H1 (cell line): ENCODE measurements around the gene CTBP2. TPM values are rescaled to one million over a fixed set of nuclear protein-coding genes. Genes with fewer than 3 reads are reported as not detected.

ENCODE experiments used
- CTCF ChIA-PET: fragments of 300-600 bp; sonication (Branson Sonifier 250); formaldehyde crosslinking; loops from one replicate; lab custom pipeline; 2021; ENCODE audit not compliant: partially characterized antibody; lab: Charles Lee
- POLR2A ChIA-PET: fragments of 300-600 bp; sonication (Branson Sonifier 250); formaldehyde crosslinking; loops from one replicate; lab custom pipeline; 2021; ENCODE audit warnings: inconsistent platforms; ENCODE audit not compliant: partially characterized antibody; lab: Charles Lee
- DNase-seq, 2 experiments: peaks; one replicate each; pipeline versions ENCODE4 v3.0.0 to v3.0.0-alpha.2; 2010 to 2022; ENCODE audit warnings: low spot score in 2 of 2, low read depth in 1 of 2, mixed read lengths in 1 of 2
- FAIRE-seq: peaks from 2 replicates; lab custom pipeline; 2011; peaks lifted over from hg19 to GRCh38; lab: Jason Lieb, UNC
- H2AFZ ChIP-seq: 2 replicates; pipeline ENCODE4 v1.8.1; 2012; ENCODE audit warnings: low read length, inconsistent platforms
- H2AK5ac ChIP-seq: 2 replicates; pipeline ENCODE4 v1.6.1; 2013; ENCODE audit warnings: low read depth, low read length
- H2BK120ac ChIP-seq: replicated peaks from 2 replicates; pipeline ENCODE3; 2013; ENCODE audit warnings: low read depth, low read length, inconsistent platforms
- H2BK12ac ChIP-seq: 2 replicates; pipeline ENCODE4 v1.6.1; 2013; ENCODE audit warnings: low read depth, low read length
- H2BK15ac ChIP-seq: 2 replicates; pipeline ENCODE4 v1.6.1; 2013; ENCODE audit warnings: low read length
- H2BK20ac ChIP-seq: 2 replicates; pipeline ENCODE4 v1.6.1; 2013; ENCODE audit warnings: low read length
- H2BK5ac ChIP-seq: 2 replicates; pipeline ENCODE4 v1.6.1; 2013; ENCODE audit warnings: low read depth, low read length
- H3K14ac ChIP-seq: 2 replicates; pipeline ENCODE4 v1.6.1; 2013; ENCODE audit warnings: inconsistent platforms; ENCODE audit not compliant: insufficient read length
- H3K18ac ChIP-seq: 2 replicates; pipeline ENCODE4 v1.6.1; 2013; ENCODE audit warnings: low read length; ENCODE audit errors: extremely low read depth
- H3K23ac ChIP-seq: 2 replicates; pipeline ENCODE4 v1.6.1; 2013; ENCODE audit warnings: inconsistent platforms; ENCODE audit not compliant: insufficient read length
- H3K23me2 ChIP-seq: 2 replicates; pipeline ENCODE4 v1.6.1; 2013; ENCODE audit warnings: low read depth, low read length
- H3K27ac ChIP-seq: 2 replicates; pipeline ENCODE4 v1.6.1; 2011; ENCODE audit warnings: low read depth, low read length, inconsistent platforms
- H3K27me3 ChIP-seq, 4 experiments: replicated peaks in 1 of 4; 1 replicate in 1 of 4; 2 replicates in 3 of 4; pipeline versions ENCODE4 v1.6.1 to v1.8.1; 2011 to 2013; ENCODE audit warnings: low read length in 3 of 4, mild to moderate bottlenecking in 3 of 4, inconsistent platforms in 2 of 4, mixed read lengths in 2 of 4, moderate library complexity in 1 of 4; ENCODE audit not compliant: control insufficient read depth in 3 of 4, insufficient read depth in 3 of 4; ENCODE audit errors: extremely low read depth in 1 of 4
- H3K36me3 ChIP-seq, 4 experiments: 2 replicates each; pipeline versions ENCODE4 v1.6.1 to v1.8.1; 2011 to 2013; ENCODE audit warnings: mild to moderate bottlenecking in 4 of 4, low read length in 3 of 4, moderate library complexity in 2 of 4, control low read depth in 1 of 4, inconsistent platforms in 1 of 4; ENCODE audit not compliant: insufficient read depth in 4 of 4, control insufficient read depth in 2 of 4
- H3K4ac ChIP-seq: replicated peaks from 2 replicates; pipeline ENCODE3; 2013; ENCODE audit warnings: low read length, low read depth, mixed read lengths, inconsistent platforms; ENCODE audit not compliant: insufficient read length
- H3K4me1 ChIP-seq, 4 experiments: replicated peaks in 1 of 4; 1 replicate in 1 of 4; 2 replicates in 3 of 4; pipeline versions ENCODE4 v1.6.1 to v1.8.1; 2011 to 2013; ENCODE audit warnings: low read length in 3 of 4, inconsistent platforms in 2 of 4, mixed read lengths in 1 of 4; ENCODE audit not compliant: insufficient read depth in 4 of 4, control insufficient read depth in 3 of 4
- H3K4me2 ChIP-seq, 2 experiments: 2 replicates each; pipeline versions ENCODE4 v1.6.1 to v1.8.1; 2011 to 2013; ENCODE audit warnings: low read depth in 2 of 2, low read length in 2 of 2, control low read depth in 1 of 2, inconsistent platforms in 1 of 2, mild to moderate bottlenecking in 1 of 2; ENCODE audit not compliant: insufficient read depth in 1 of 2
- H3K4me3 ChIP-seq, 4 experiments: fragments of 200-600, 300-600 bp in 1 of 4; sonication (generic), shearing (Covaris generic), sonication (Bioruptor Twin) in 1 of 4; 2 replicates each; pipeline versions ENCODE4 v1.5.1 to v1.8.1; 2011 to 2016; ENCODE audit warnings: low read length in 4 of 4, low read depth in 3 of 4, control low read depth in 2 of 4, inconsistent platforms in 2 of 4, mild to moderate bottlenecking in 2 of 4, mixed read lengths in 1 of 4, moderate library complexity in 1 of 4; ENCODE audit not compliant: insufficient read depth in 2 of 4; ENCODE audit errors: extremely low read depth in 1 of 4
- H3K56ac ChIP-seq: replicated peaks from 2 replicates; pipeline ENCODE3; 2013; ENCODE audit warnings: low read depth, mild to moderate bottlenecking, mixed read lengths, low read length, inconsistent platforms; ENCODE audit not compliant: insufficient read length
- H3K79me1 ChIP-seq: 2 replicates; pipeline ENCODE4 v1.6.1; 2013; ENCODE audit warnings: low read depth, low read length, control low read depth
- H3K79me2 ChIP-seq, 2 experiments: 2 replicates each; pipeline versions ENCODE4 v1.6.1 to v1.8.1; 2012 to 2013; ENCODE audit warnings: low read length in 2 of 2, mild to moderate bottlenecking in 2 of 2, inconsistent platforms in 1 of 2; ENCODE audit not compliant: insufficient read depth in 2 of 2, control insufficient read depth in 1 of 2
- H3K9ac ChIP-seq, 4 experiments: replicated peaks in 1 of 4; 1 replicate in 1 of 4; 2 replicates in 3 of 4; pipeline versions ENCODE4 v1.6.1 to v1.8.1; 2011 to 2013; ENCODE audit warnings: low read depth in 3 of 4, low read length in 3 of 4, control low read depth in 2 of 4, mild to moderate bottlenecking in 2 of 4, moderate library complexity in 2 of 4, inconsistent platforms in 1 of 4; ENCODE audit errors: extremely low read depth in 1 of 4
- H3K9me3 ChIP-seq, 2 experiments: 2 replicates each; pipeline versions ENCODE4 v1.6.1 to v1.8.1; 2012 to 2013; ENCODE audit warnings: mild to moderate bottlenecking in 2 of 2, moderate library complexity in 2 of 2, control low read depth in 1 of 2, inconsistent platforms in 1 of 2, low read depth in 1 of 2, low read length in 1 of 2, mixed read lengths in 1 of 2; ENCODE audit not compliant: insufficient read depth in 2 of 2
- H4K20me1 ChIP-seq, 2 experiments: replicated peaks in 1 of 2; 2 replicates each; pipeline versions ENCODE3 to v1.8.1; 2011 to 2013; ENCODE audit warnings: inconsistent platforms in 2 of 2, low read length in 2 of 2, mild to moderate bottlenecking in 1 of 2; ENCODE audit not compliant: insufficient read depth in 2 of 2, control insufficient read depth in 1 of 2
- H4K5ac ChIP-seq: 2 replicates; pipeline ENCODE4 v1.6.1; 2013; ENCODE audit warnings: low read length, low read depth, mixed read lengths, inconsistent platforms; ENCODE audit not compliant: insufficient read length
- H4K8ac ChIP-seq: 2 replicates; pipeline ENCODE4 v1.8.0; 2013; ENCODE audit warnings: mild to moderate bottlenecking, moderate library complexity, low read length, inconsistent platforms; ENCODE audit not compliant: insufficient read depth; ENCODE audit errors: extremely low read depth
- H4K91ac ChIP-seq: replicated peaks from 2 replicates; pipeline ENCODE3; 2013; ENCODE audit warnings: low read length, mixed read lengths, inconsistent platforms; ENCODE audit not compliant: insufficient read length
- BACH1 ChIP-seq: IDR thresholded peaks from 2 replicates; pipeline ENCODE4 v1.6.1; 2012; ENCODE audit warnings: low read length, improper control_type of control experiment
- CBX5 ChIP-seq: fragments of 300-800, 300-1000 bp; sonication (generic); IDR thresholded peaks from 2 replicates; pipeline ENCODE4 v1.7.1; 2016; ENCODE audit warnings: antibody characterized with exemption, low read length, low read depth
- CHD1 ChIP-seq: IDR thresholded peaks from 2 replicates; pipeline ENCODE4 v1.6.1; 2012; ENCODE audit warnings: low read depth, low read length, improper control_type of control experiment
- EP300 ChIP-seq, 2 experiments: IDR thresholded peaks; 1 replicate in 1 of 2; 2 replicates in 1 of 2; pipeline ENCODE4 v1.6.1; 2011 to 2012; ENCODE audit warnings: low read depth in 2 of 2, low read length in 2 of 2, mild to moderate bottlenecking in 2 of 2, borderline replicate concordance in 1 of 2, inconsistent platforms in 1 of 2, moderate library complexity in 1 of 2
- HDAC6 ChIP-seq: IDR thresholded peaks from one replicate; pipeline ENCODE4 v1.7.1; 2012; ENCODE audit warnings: low read depth, mild to moderate bottlenecking, inconsistent platforms, low read length, moderate library complexity
- KDM1A ChIP-seq: fragments of 200-600, 300-600 bp; sonication (generic); IDR thresholded peaks from 2 replicates; pipeline ENCODE4 v1.7.1; 2016; ENCODE audit warnings: mild to moderate bottlenecking, low read length, borderline replicate concordance
- KDM5A ChIP-seq: fragments of 200-600 bp; IDR thresholded peaks from 2 replicates; pipeline ENCODE4 v1.7.1; 2012; ENCODE audit warnings: mild to moderate bottlenecking, low read length, inconsistent platforms, mixed read lengths
- SAP30 ChIP-seq: fragments of 300-600 bp; sonication (generic); IDR thresholded peaks from 2 replicates; pipeline ENCODE4 v1.7.1; 2012; ENCODE audit warnings: low read length, moderate library complexity, mild to moderate bottlenecking, inconsistent platforms; ENCODE audit not compliant: insufficient read depth, insufficient replicate concordance
- SIX5 ChIP-seq: IDR thresholded peaks from 2 replicates; pipeline ENCODE4 v1.6.1; 2011; ENCODE audit warnings: mild to moderate bottlenecking, low read depth, low read length
- SP1 ChIP-seq: IDR thresholded peaks from 2 replicates; pipeline ENCODE4 v1.6.1; 2011; ENCODE audit warnings: low read depth, low read length
- TAF1 ChIP-seq: IDR thresholded peaks from 2 replicates; pipeline ENCODE4 v1.6.1; 2011; ENCODE audit warnings: mild to moderate bottlenecking, low read depth, low read length
- TCF12 ChIP-seq: IDR thresholded peaks from 2 replicates; pipeline ENCODE4 v1.6.1; 2011; ENCODE audit warnings: low read depth, mild to moderate bottlenecking, low read length
- WGBS, 2 experiments: shearing (Covaris generic) in 1 of 2; methylation state at CpG; one replicate each; pipeline versions ENCODE4 v1.1.6 to v1.1.7; 2013 to 2015; ENCODE audit warnings: low lambda C conversion rate in 2 of 2, mixed read lengths in 2 of 2, inconsistent platforms in 1 of 2, low coverage in 1 of 2, missing lambda C conversion rate in 1 of 2; ENCODE audit not compliant: insufficient replicate concordance in 2 of 2, insufficient coverage in 1 of 2, insufficient read length in 1 of 2; ENCODE audit errors: extremely low coverage in 1 of 2, missing lambda C conversion rate in 1 of 2; 5-methylcytosine and 5-hydroxymethylcytosine counted together
- polyA plus RNA-seq, 7 experiments: library from polyadenylated mRNA; depleted of rRNA in 3 of 7; stranded (reverse) in 5 of 7; unstranded in 2 of 7; fragments of >200 nt in 5 of 7; fragments of 200-250 nt in 2 of 7; gene quantifications; 1 replicate in 5 of 7; 2 replicates in 1 of 7; 4 replicates in 1 of 7; pipeline versions ENCODE4 v1.2.1 to v1.2.3, GENCODE V29; 2011 to 2013; ENCODE audit warnings: missing spikeins in 2 of 7, mixed read lengths in 2 of 7
- total RNA-seq: library from RNA; stranded (reverse); fragmentation: NEBNext Ultra II Directional; extraction: Animal tissue kit (Norgen Biotek cat#: 25700); gene quantifications from 2 replicates; pipeline ENCODE4 v1.2.1, GENCODE V29; 2021

CTBP2 gene
- total and polyA plus RNA-seq, 2 of the 8 experiments (the other 6 are each of a cell fraction or from before 2014, with no cell fraction given): 208 to 221 TPM

DNA sequence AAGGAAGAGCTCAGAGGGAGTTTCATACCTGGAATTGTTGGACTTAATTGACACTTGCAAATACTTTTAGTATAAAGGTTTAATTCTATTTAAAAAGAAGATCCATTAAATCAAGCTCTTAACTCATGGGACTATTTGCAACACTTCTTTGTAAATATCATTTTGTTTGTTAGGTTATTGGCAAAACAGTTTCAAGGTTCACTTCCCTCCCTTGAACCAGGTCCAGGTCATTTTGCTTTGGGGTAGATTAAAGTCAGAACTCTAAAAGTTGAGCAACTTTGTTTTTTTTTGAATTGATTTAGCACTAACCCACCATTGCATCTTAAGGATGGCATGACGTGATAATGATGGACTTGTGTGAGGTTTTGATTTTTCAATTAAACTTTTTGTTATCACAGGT is 172.6 kb downstream of the CTBP2 start:
- H2BK5ac ChIP-seq: no peak overlapping the region
- H3K9me3 ChIP-seq: no peaks in the 10 kb centered on the region
- H2BK15ac ChIP-seq: no peak overlapping the region
- H3K79me1 ChIP-seq: no peaks in the 10 kb centered on the region
- no peak overlapping the region for H2BK20ac ChIP-seq
- H3K56ac ChIP-seq: no peak overlapping the region
- H3K23me2 ChIP-seq: no peaks in the 10 kb centered on the region
- ChIA-PET POLR2A (interaction anchor here (1.0 to 1.5 kb wide), 3 partner anchors 9 to 269 kb away, joined by 3 read pairs; no protein-coding TSS in a partner anchor), CTCF (interaction anchor here (0.9 to 1.2 kb wide), 3 partner anchors 60 to 459 kb away, joined by 3 to 4 read pairs (median 3); no protein-coding TSS in a partner anchor)
- no peak overlapping the region for H3K27ac ChIP-seq
- 93% methylated on average over 1 of the region's 1 CpG; no CpG with 5 or more reads in 1 of the 2 experiments for WGBS, 2 experiments
- no peak overlapping the region for H3K18ac ChIP-seq
- H3K4me3 ChIP-seq: no peak overlapping the region
- FAIRE-seq (no peak), DNase-seq (no peak)
- H3K14ac ChIP-seq: no peak overlapping the region
- H4K5ac ChIP-seq: no peak overlapping the region
- H3K4me1 ChIP-seq: no peaks in the 10 kb centered on the region
- no peaks in the 10 kb centered on the region for H3K27me3 ChIP-seq
- no peak overlapping the region for H4K91ac ChIP-seq
- no peak overlapping the region for H2BK12ac ChIP-seq
- H3K4ac ChIP-seq: no peak overlapping the region
- peaks cover 18 to 91% (median 47%) of the 10 kb centered on the region in 4 experiments for H3K36me3 ChIP-seq
- H4K8ac ChIP-seq: no peak overlapping the region
- no peak overlapping the region for H3K23ac ChIP-seq
- no peak overlapping the region for H2AFZ ChIP-seq
- H4K20me1 ChIP-seq: peaks cover 11 to 16% of the 10 kb centered on the region in 2 experiments
- H3K4me2 ChIP-seq: no peak overlapping the region
- H3K9ac ChIP-seq: no peak overlapping the region
- no peaks in the 10 kb centered on the region for H3K79me2 ChIP-seq
- no peak overlapping the region for H2AK5ac ChIP-seq
- H2BK120ac ChIP-seq: no peak overlapping the region
- no peak for TF ChIP-seq TAF1
- no peak for TF ChIP-seq KDM1A
- no peak for TF ChIP-seq CHD1
- no peak for TF ChIP-seq SP1
- no peak for TF ChIP-seq EP300 (IDR thresholded peaks at IDR 0.05; ENCODE audit: borderline replicate concordance in 1 of 2, low read depth in 2 of 2, low read length in 2 of 2)
- no peak for TF ChIP-seq BACH1
- TF ChIP-seq SIX5: no peak
- no peak for TF ChIP-seq HDAC6
- TF ChIP-seq SAP30: no peak
- no peak for TF ChIP-seq CBX5
- no peak for TF ChIP-seq TCF12
- no peak for TF ChIP-seq KDM5A
